Loucy (cell line): ENCODE measurements around the gene CELA3B.

Source experiments
- EZH2phosphoT487 ChIP-seq: fragments of 200-600 bp; IDR thresholded peaks from 2 replicates; pipeline ENCODE4 v1.6.1; 2018; ENCODE audit warnings: antibody characterized with exemption, mild to moderate bottlenecking, moderate library complexity, borderline replicate concordance
- TF ChIP-seq, protein P1 (sequence below): fragments of 200-600 bp; sonication (generic); conservative IDR thresholded peaks from 2 replicates; pipeline ENCODE4 v1.5.1; 2014; ENCODE audit warnings: mild to moderate bottlenecking, antibody characterized with exemption, low read length

DNA sequence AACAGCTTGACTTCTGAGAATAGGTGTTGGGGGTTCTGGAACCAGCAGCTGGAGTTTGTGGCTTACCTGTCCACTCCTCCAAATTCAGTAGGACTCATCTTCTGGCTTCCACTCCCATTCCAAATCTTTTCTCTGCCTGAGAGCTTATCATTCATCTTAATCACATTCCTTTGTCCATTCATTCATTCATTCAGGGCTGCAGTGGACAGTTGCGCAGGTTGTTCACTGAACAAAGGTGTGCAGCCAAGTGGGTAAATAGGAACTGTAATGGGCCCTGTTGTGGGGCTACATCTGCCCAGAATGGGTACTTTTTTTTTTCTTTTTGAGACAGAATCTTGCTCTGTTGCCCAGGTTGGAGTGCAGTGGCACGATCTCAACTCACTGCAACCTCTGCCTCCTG is 36.3 kb upstream of the CELA3B start:
- TF ChIP-seq, protein P1, sequence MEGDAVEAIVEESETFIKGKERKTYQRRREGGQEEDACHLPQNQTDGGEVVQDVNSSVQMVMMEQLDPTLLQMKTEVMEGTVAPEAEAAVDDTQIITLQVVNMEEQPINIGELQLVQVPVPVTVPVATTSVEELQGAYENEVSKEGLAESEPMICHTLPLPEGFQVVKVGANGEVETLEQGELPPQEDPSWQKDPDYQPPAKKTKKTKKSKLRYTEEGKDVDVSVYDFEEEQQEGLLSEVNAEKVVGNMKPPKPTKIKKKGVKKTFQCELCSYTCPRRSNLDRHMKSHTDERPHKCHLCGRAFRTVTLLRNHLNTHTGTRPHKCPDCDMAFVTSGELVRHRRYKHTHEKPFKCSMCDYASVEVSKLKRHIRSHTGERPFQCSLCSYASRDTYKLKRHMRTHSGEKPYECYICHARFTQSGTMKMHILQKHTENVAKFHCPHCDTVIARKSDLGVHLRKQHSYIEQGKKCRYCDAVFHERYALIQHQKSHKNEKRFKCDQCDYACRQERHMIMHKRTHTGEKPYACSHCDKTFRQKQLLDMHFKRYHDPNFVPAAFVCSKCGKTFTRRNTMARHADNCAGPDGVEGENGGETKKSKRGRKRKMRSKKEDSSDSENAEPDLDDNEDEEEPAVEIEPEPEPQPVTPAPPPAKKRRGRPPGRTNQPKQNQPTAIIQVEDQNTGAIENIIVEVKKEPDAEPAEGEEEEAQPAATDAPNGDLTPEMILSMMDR, result no peak
- no peak for TF ChIP-seq EZH2phosphoT487
